Fibroblast of skin of right biceps (primary cell): ENCODE data around the gene RNPEPL1.

ENCODE experiments used
- DNase-seq: peaks from one replicate; pipeline ENCODE4 v3.0.0-alpha.2; 2013

Gene RNPEPL1

GRCh38 chr2:240628507-240628807, 60.2 kb downstream of the RNPEPL1 start:
- no peak for DNase-seq

DNA sequence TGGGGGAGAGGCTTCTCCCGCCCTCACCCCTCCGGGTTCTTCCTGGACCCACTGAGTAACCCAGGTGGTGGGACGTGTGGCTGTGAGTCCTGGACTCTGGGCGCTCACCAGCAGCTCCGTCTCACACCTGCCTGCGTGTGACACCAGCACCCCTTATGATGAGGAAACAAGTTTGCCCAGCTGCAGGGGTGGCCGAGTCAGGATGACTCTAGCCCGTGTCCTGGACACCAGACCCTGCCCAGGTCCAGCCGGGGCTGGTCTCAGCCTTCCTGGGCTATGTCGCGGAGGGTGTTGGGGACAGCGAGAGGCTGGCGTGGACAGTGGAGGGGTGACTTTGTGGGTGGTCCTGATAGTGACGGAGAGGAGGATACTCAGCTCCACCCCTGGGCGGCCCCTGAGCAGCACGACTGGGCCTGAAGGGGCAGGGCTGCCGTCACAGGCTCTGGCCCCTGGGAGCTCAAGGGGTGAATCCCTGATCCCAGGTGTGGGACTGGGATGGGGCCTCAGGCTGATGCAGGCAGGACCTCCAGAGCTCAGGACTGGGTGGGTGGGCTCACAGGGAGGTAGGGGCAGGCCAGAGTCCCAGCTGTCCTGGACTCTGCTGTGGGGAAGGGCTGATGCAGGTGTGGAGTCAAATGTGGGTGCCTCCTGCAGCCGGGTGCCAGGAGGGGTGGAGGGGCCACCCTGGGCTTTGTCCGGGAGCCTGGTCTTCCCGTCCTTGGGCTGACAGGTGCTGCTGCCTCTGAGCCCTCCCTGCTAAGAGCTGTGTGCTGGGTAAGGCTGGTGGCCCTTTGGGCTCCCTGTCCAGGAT, 60.7 kb downstream of the RNPEPL1 start:
- no peak for DNase-seq

GRCh38 chr2:240629619-240629967, 61.3 kb downstream of the RNPEPL1 start:
- DNase-seq = no peak

GRCh38 chr2:240629968-240630770, 61.9 kb downstream of the RNPEPL1 start:
- DNase-seq = no peak
